ENCODE data around the gene KASH5.

Gene KASH5

GRCh38 chr19:49422407-49423070, 34.5 kb downstream of the KASH5 start:
- no peak for DNase-seq (ENCODE audit: low read depth)

GRCh38 chr19:49423071-49423984, 35.3 kb downstream of the KASH5 start, which contains the start of gene PTH2:
Gene PTH2 (minus strand): TSS chr19:49423441. CDS start chr19:49423339, 102 bp downstream.
- DNase-seq (ENCODE audit: low read depth) = no peak

GRCh38 chr19:49423985-49424303, 35.9 kb downstream of the KASH5 start:
- DNase-seq (ENCODE audit: low read depth) = no peak

- DNase-seq (ENCODE audit: low read depth) = no peak
These were observed 37.1 kb downstream of the KASH5 start, which contains the start of gene GFY for GRCh38 chr19:49425178-49425577. Gene GFY (plus strand): TSS chr19:49425388. CDS start chr19:49426431, 1,043 bp downstream.

- DNase-seq (ENCODE audit: low read depth) = no peak
These were observed 38.0 kb downstream of the KASH5 start for GRCh38 chr19:49425922-49426592.

GRCh38 chr19:49427339-49427738, 39.3 kb downstream of the KASH5 start:
- no peak for DNase-seq (ENCODE audit: low read depth)

- DNase-seq (ENCODE audit: low read depth) = no peak
These were observed 40.0 kb downstream of the KASH5 start for GRCh38 chr19:49427855-49428546.

- DNase-seq (ENCODE audit: low read depth) = no peak
These were observed 40.8 kb downstream of the KASH5 start for GRCh38 chr19:49428547-49429451.

GRCh38 chr19:49430172-49430677, 42.2 kb downstream of the KASH5 start:
- no peak for DNase-seq (ENCODE audit: low read depth)

- no peak for DNase-seq (ENCODE audit: low read depth)
These were observed 42.8 kb downstream of the KASH5 start for GRCh38 chr19:49430678-49431329.

- no peak for DNase-seq (ENCODE audit: low read depth)
These were observed 43.3 kb downstream of the KASH5 start for GRCh38 chr19:49431330-49431749.

GRCh38 chr19:49432141-49433073, 44.4 kb downstream of the KASH5 start:
- no peak for DNase-seq (ENCODE audit: low read depth)

- no peak for DNase-seq (ENCODE audit: low read depth)
These were observed 45.3 kb downstream of the KASH5 start for GRCh38 chr19:49433240-49433901.

GRCh38 chr19:49434907-49435583, 47.0 kb downstream of the KASH5 start:
- DNase-seq (ENCODE audit: low read depth) = no peak

GRCh38 chr19:49435670-49436069, 47.6 kb downstream of the KASH5 start:
- no peak for DNase-seq (ENCODE audit: low read depth)

- no peak for DNase-seq (ENCODE audit: low read depth)
These were observed 48.5 kb downstream of the KASH5 start for GRCh38 chr19:49436381-49437017.

GRCh38 chr19:49437231-49437630, 49.2 kb downstream of the KASH5 start:
- DNase-seq (ENCODE audit: low read depth) = no peak
